Measurements from ENCODE around the gene TBX19.

TBX19 gene

GRCh38 chr1:168362991-168363390 is 82.3 kb downstream of the TBX19 start:
- peak; percentile 17 for DNase-seq
